B cell (primary cell): ENCODE results near the gene CHST11. TPM values are rescaled to one million over a fixed set of nuclear protein-coding genes. Genes with fewer than 3 reads are reported as not detected.

Experiments used
- ATAC-seq: fragments of 200-7000 bp; cut with Tn5 transposase; one replicate; pipeline ENCODE4 v1.10.0; 2021; ENCODE audit warnings: low read depth, mild to moderate bottlenecking, moderate number of reproducible peaks, moderate library complexity
- CTCF ChIA-PET: fragments of 350-600 bp; sonication (Branson Sonifier 250); formaldehyde crosslinking; loops from one replicate; lab custom pipeline; 2021; ENCODE audit warnings: antibody characterized with exemption, inconsistent platforms; lab: Charles Lee
- POLR2A ChIA-PET: fragments of 350-600 bp; sonication (Branson Sonifier 250); formaldehyde crosslinking; loops from one replicate; lab custom pipeline; 2021; ENCODE audit warnings: antibody characterized with exemption; lab: Charles Lee
- DNase-seq: peaks from one replicate; pipeline ENCODE4 v3.0.0; 2013
- H2AFZ ChIP-seq: 2 replicates; pipeline ENCODE4 v1.6.1; 2012; ENCODE audit warnings: mild to moderate bottlenecking, low read depth, low read length; ENCODE audit not compliant: insufficient read depth, poor library complexity, severe bottlenecking
- H3K27ac ChIP-seq, 2 donors: 1 replicate in 1 of 2; 2 replicates in 1 of 2; pipeline ENCODE4 v1.5.1; 2012 to 2013; ENCODE audit warnings: low read length in 2 of 2, mild to moderate bottlenecking in 2 of 2, moderate library complexity in 1 of 2
- H3K27me3 ChIP-seq, 4 experiments: fragments of 200-600 bp in 1 of 4; sonication (generic) in 1 of 4; replicated peaks in 1 of 4; 1 replicate in 2 of 4; 2 replicates in 2 of 4; pipeline versions ENCODE4 v1.6.1 to v1.7.0; 2013 to 2016; ENCODE audit warnings: low read length in 3 of 4, mild to moderate bottlenecking in 2 of 4, mixed read lengths in 1 of 4, moderate library complexity in 1 of 4; ENCODE audit not compliant: insufficient read depth in 4 of 4, control insufficient read depth in 3 of 4; ENCODE audit errors: control extremely low read depth in 1 of 4
- H3K36me3 ChIP-seq, 2 experiments: replicated peaks in 1 of 2; 1 replicate in 1 of 2; 2 replicates in 1 of 2; pipeline versions ENCODE4 v1.6.1 to v1.7.1; 2013; ENCODE audit warnings: low read length in 1 of 2; ENCODE audit not compliant: insufficient read depth in 2 of 2, control insufficient read depth in 1 of 2; ENCODE audit errors: control extremely low read depth in 1 of 2, extremely low read depth in 1 of 2
- H3K4me1 ChIP-seq, 2 donors: fragments of 200-600 bp in 1 of 2; sonication (generic) in 1 of 2; 1 replicate in 1 of 2; 2 replicates in 1 of 2; pipeline versions ENCODE4 v1.5.1 to v1.6.1; 2013 to 2017; ENCODE audit warnings: low read length in 2 of 2; ENCODE audit not compliant: control insufficient read depth in 2 of 2, insufficient read depth in 2 of 2
- H3K4me2 ChIP-seq: replicated peaks from 2 replicates; pipeline ENCODE3; 2012; ENCODE audit warnings: mild to moderate bottlenecking, low read depth, low read length; ENCODE audit not compliant: poor library complexity, severe bottlenecking
- H3K4me3 ChIP-seq, 5 experiments: fragments of 200-600 bp in 1 of 5; sonication (generic) in 1 of 5; 1 replicate in 3 of 5; 2 replicates in 2 of 5; pipeline versions ENCODE4 v1.5.1 to v1.7.0; 2011 to 2016; ENCODE audit warnings: low read length in 4 of 5, mild to moderate bottlenecking in 4 of 5, low read depth in 2 of 5, control low read depth in 1 of 5, moderate library complexity in 1 of 5; ENCODE audit not compliant: insufficient read depth in 1 of 5; ENCODE audit errors: control extremely low read depth in 1 of 5, extremely low read depth in 1 of 5
- H3K79me2 ChIP-seq: fragments of 200-600 bp; sonication (generic); one replicate; pipeline ENCODE4 v1.6.0; 2016; ENCODE audit warnings: low read length; ENCODE audit not compliant: control insufficient read depth, insufficient read depth
- H3K9ac ChIP-seq: fragments of 200-600 bp; sonication (generic); 2 replicates; pipeline ENCODE4 v1.6.1; 2017; ENCODE audit warnings: mild to moderate bottlenecking, low read length, moderate library complexity
- H3K9me3 ChIP-seq, 3 donors: one replicate each; pipeline versions ENCODE4 v1.6.1 to v1.7.1; 2013; ENCODE audit warnings: low read length in 2 of 3; ENCODE audit not compliant: control insufficient read depth in 2 of 3, insufficient read depth in 1 of 3; ENCODE audit errors: control extremely low read depth in 1 of 3
- H4K20me1 ChIP-seq: 2 replicates; pipeline ENCODE4 v1.6.0; 2012; ENCODE audit warnings: mild to moderate bottlenecking, low read length; ENCODE audit not compliant: insufficient read depth, control insufficient read depth, poor library complexity, severe bottlenecking
- H3K27ac Mint-ChIP-seq: one replicate; pipeline ENCODE4 v1.8.0; 2021; ENCODE audit warnings: mixed read lengths
- H3K27me3 Mint-ChIP-seq: one replicate; pipeline ENCODE4 v1.8.0; 2021; ENCODE audit warnings: mixed read lengths
- H3K4me1 Mint-ChIP-seq: one replicate; pipeline ENCODE4 v1.8.0; 2021; ENCODE audit warnings: mixed read lengths
- H3K4me3 Mint-ChIP-seq: one replicate; pipeline ENCODE4 v1.8.0; 2021; ENCODE audit warnings: mixed read lengths
- H3K9me3 Mint-ChIP-seq: one replicate; pipeline ENCODE4 v1.8.0; 2022; ENCODE audit warnings: mixed read lengths; ENCODE audit not compliant: insufficient read depth
- EZH2 ChIP-seq: IDR thresholded peaks from 2 replicates; pipeline ENCODE4 v1.6.1; 2012; ENCODE audit warnings: borderline replicate concordance, low read depth, mild to moderate bottlenecking, moderate library complexity, low read length; ENCODE audit not compliant: insufficient read depth, poor library complexity, severe bottlenecking
- WGBS: methylation state at CpG from one replicate; pipeline ENCODE4 v1.1.5; 2013; ENCODE audit warnings: missing lambda C conversion rate; ENCODE audit not compliant: insufficient coverage; 5-methylcytosine and 5-hydroxymethylcytosine counted together
- intact Hi-C: fragments of 100-400 bp; cut with micrococcal nuclease; formaldehyde crosslinking; loops from one replicate; pipeline ENCODE4 v1.10.0; 2022
- polyA plus RNA-seq: library from polyadenylated mRNA; depleted of rRNA; stranded (reverse); fragments of >200 nt; gene quantifications from 2 replicates; pipeline ENCODE4 v1.2.3, GENCODE V29; 2012
- total RNA-seq, 2 donors: library from RNA; stranded (reverse); fragments of 120-200 nt in 1 of 2; gene quantifications; 1 replicate in 1 of 2; 2 replicates in 1 of 2; pipeline versions ENCODE4 v1.2.3 to v1.2.4, GENCODE V29; 2013 to 2022
- TF ChIP-seq, protein P1 (sequence below): fragments of 200-600 bp; IDR thresholded peaks from one replicate; pipeline ENCODE4 v1.8.0; 2022; ENCODE audit warnings: antibody characterized with exemption, mild to moderate bottlenecking

The CHST11 gene
- total and polyA plus RNA-seq, 2 donors (not counting 1 experiment from before 2014, with no cell fraction given) = 46.3 to 152 TPM

- Histone ChIP-seq H3K4me2 (peak overlapping the region; percentile 55), H3K4me1 (peaks cover 64 to 78% of the 10 kb centered on the region in 2 donors), H3K9me3 (no peaks in the 10 kb centered on the region), H3K36me3 (peaks cover 2 to 15% of the 10 kb centered on the region in 2 experiments), H3K27me3 (no peaks in the 10 kb centered on the region), H3K79me2 (peaks cover 98% of the 10 kb centered on the region), H3K9ac (peak overlapping the region; percentile 44), H3K27ac (peak overlapping the region in 1 of 2 donors; percentile 31), H3K4me3 (peak overlapping the region in 2 of 5 experiments; percentile 18 to 22), H2AFZ (peak overlapping the region; percentile 6), H4K20me1 (peaks cover 40% of the 10 kb centered on the region)
- CTCF ChIA-PET = interaction anchor here (1.0 to 1.5 kb wide), 3 partner anchors 12 to 37 kb away, joined by 3 read pairs; partner anchors contain the start of gene CHST11
- H3K27ac Mint-ChIP-seq = peak overlapping the region; percentile 69
- H3K4me1 Mint-ChIP-seq = peaks cover 84% of the 10 kb centered on the region
- H3K9me3 Mint-ChIP-seq = no peaks in the 10 kb centered on the region
- TF ChIP-seq, protein P1, sequence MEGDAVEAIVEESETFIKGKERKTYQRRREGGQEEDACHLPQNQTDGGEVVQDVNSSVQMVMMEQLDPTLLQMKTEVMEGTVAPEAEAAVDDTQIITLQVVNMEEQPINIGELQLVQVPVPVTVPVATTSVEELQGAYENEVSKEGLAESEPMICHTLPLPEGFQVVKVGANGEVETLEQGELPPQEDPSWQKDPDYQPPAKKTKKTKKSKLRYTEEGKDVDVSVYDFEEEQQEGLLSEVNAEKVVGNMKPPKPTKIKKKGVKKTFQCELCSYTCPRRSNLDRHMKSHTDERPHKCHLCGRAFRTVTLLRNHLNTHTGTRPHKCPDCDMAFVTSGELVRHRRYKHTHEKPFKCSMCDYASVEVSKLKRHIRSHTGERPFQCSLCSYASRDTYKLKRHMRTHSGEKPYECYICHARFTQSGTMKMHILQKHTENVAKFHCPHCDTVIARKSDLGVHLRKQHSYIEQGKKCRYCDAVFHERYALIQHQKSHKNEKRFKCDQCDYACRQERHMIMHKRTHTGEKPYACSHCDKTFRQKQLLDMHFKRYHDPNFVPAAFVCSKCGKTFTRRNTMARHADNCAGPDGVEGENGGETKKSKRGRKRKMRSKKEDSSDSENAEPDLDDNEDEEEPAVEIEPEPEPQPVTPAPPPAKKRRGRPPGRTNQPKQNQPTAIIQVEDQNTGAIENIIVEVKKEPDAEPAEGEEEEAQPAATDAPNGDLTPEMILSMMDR = no peak
- TF ChIP-seq EZH2 = no peak
- 55% methylated on average over 8 of the region's 13 CpGs for WGBS
- H3K4me3 Mint-ChIP-seq = peak overlapping the region; percentile 83
- POLR2A ChIA-PET = no interaction called here
- intact Hi-C loops = no loop called here
- no peaks in the 10 kb centered on the region for H3K27me3 Mint-ChIP-seq
- no peak for DNase-seq
- ATAC-seq = no peak
Observed at GRCh38 chr12:104494137-104494792, 37.5 kb downstream of the CHST11 start.

GRCh38 chr12:104494793-104495158 is 38.0 kb downstream of the CHST11 start:
- peak overlapping the region in 2 of 5 experiments; percentile 18 to 22 for H3K4me3 ChIP-seq
- Mint-ChIP-seq H3K4me3 (peak overlapping the region; percentile 83), H3K9me3 (no peaks in the 10 kb centered on the region), H3K4me1 (peaks cover 87% of the 10 kb centered on the region), H3K27ac (no peak overlapping the region), H3K27me3 (no peaks in the 10 kb centered on the region)
- no peaks in the 10 kb centered on the region for H3K27me3 ChIP-seq
- peak overlapping the region; percentile 55 for H3K4me2 ChIP-seq
- WGBS = no CpG with 5 or more reads among the region's 5 CpGs
- DNase-seq (no peak), ATAC-seq (no peak)
- ChIA-PET POLR2A (no interaction called here), CTCF (interaction anchor here (1.0 to 1.5 kb wide), 3 partner anchors 11 to 38 kb away, joined by 3 read pairs; partner anchors contain the start of gene CHST11)
- no peak overlapping the region for H2AFZ ChIP-seq
- intact Hi-C loops = no loop called here
- H4K20me1 ChIP-seq = peaks cover 41% of the 10 kb centered on the region
- H3K79me2 ChIP-seq = peaks cover 100% of the 10 kb centered on the region
- no peak overlapping the region for H3K27ac ChIP-seq
- TF ChIP-seq, protein P1 = no peak
- peaks cover 64 to 80% of the 10 kb centered on the region in 2 donors for H3K4me1 ChIP-seq
- H3K9me3 ChIP-seq = no peaks in the 10 kb centered on the region
- H3K9ac ChIP-seq = peak overlapping the region; percentile 44
- peaks cover 2 to 15% of the 10 kb centered on the region in 2 experiments for H3K36me3 ChIP-seq
